Transverse colon (tissue), 4 donors: ENCODE data around the gene MUL1.

ENCODE experiments used
- CTCF ChIP-seq, 5 experiments: fragments of 200-600 bp in 3 of 5; fragments of 450-650 bp in 2 of 5; sonication (generic) in 3 of 5; IDR thresholded peaks; 1 replicate in 2 of 5; 2 replicates in 3 of 5; pipeline ENCODE4 v1.5.1; 2016 to 2017; ENCODE audit warnings: antibody characterized with exemption in 5 of 5, inconsistent platforms in 3 of 5, mild to moderate bottlenecking in 2 of 5, moderate library complexity in 1 of 5
- POLR2AphosphoS5 ChIP-seq, 3 donors: sonication (generic); formaldehyde crosslinking; IDR thresholded peaks; one replicate each; pipeline ENCODE4 v1.6.1; 2016; ENCODE audit warnings: antibody characterized with exemption in 3 of 3

DNA sequence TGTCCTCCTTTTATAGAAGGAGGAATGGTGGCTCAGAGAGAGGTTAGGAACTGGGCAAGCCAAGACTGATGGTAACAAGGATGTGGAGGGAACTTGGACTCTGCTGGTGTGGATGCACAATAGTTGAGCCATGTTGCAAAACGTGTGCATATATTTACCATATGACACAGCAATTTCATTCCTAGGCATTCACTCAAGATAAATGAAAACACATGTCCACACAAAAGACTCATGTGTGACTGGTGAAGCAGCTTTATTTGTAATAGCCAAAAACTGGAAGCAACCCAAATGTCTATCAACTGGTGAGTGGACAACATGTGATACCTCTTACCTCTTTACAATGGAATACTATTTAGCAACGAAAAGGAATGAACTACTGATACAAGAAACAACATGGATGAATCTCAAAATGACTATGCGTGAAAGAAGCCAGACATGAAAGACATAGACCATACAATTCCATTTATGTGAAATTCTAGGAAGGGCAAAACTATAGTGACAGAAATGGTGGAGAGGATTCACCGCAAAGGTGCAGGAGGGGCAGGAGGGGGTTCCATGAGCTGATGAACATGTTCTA is 58.1 kb downstream of the MUL1 start:
- TF ChIP-seq CTCF (IDR thresholded peaks at IDR 0.05) (no peak), POLR2AphosphoS5 (IDR thresholded peaks at IDR 0.05) (no peak)
